Panc1 (cell line): ENCODE measurements around the gene CYP26B1. TPM values are rescaled to one million over a fixed set of nuclear protein-coding genes. Genes with fewer than 3 reads are reported as not detected.

Experiments
- ATAC-seq: fragments of 200-7000 bp; cut with Tn5 transposase; 2 replicates; pipeline ENCODE4 v1.9.1; 2020; ENCODE audit warnings: mild to moderate bottlenecking, moderate library complexity
- BruUV-seq: library from RNA; stranded (reverse); fragments of 400-500 nt; replicated peaks from 2 replicates; lab custom pipeline; 2021; lab: Mats Ljungman, UMichigan
- CTCF ChIA-PET: fragments of 300-600 bp; sonication (Branson Sonifier 250); formaldehyde crosslinking; loops from one replicate; lab custom pipeline; 2022; ENCODE audit warnings: antibody characterized with exemption; lab: Charles Lee
- POLR2A ChIA-PET: fragments of 300-600 bp; sonication (Branson Sonifier 250); formaldehyde crosslinking; loops from one replicate; lab custom pipeline; 2022; ENCODE audit warnings: antibody characterized with exemption; lab: Charles Lee
- DNase-seq: peaks from one replicate; pipeline ENCODE4 v3.0.0-alpha.2; 2010; ENCODE audit warnings: low read depth, low spot score
- H3K27ac ChIP-seq: 2 replicates; pipeline ENCODE4 v1.5.1; 2011; ENCODE audit warnings: mild to moderate bottlenecking, low read length, inconsistent platforms
- H3K27me3 ChIP-seq: fragments of 200-500 bp; sonication (Bioruptor generic); 2 replicates; pipeline ENCODE4 v1.6.0; 2014; ENCODE audit warnings: low read length, inconsistent platforms; ENCODE audit not compliant: control insufficient read depth, insufficient read depth
- H3K36me3 ChIP-seq: fragments of 200-500 bp; sonication (Bioruptor generic); 2 replicates; pipeline ENCODE4 v1.5.1; 2014; ENCODE audit warnings: inconsistent platforms, mild to moderate bottlenecking, low read length, moderate library complexity; ENCODE audit not compliant: control insufficient read depth, insufficient read depth
- H3K4me1 ChIP-seq: 2 replicates; pipeline ENCODE4 v1.5.1; 2011; ENCODE audit warnings: inconsistent platforms, mild to moderate bottlenecking, low read length, moderate library complexity; ENCODE audit not compliant: control insufficient read depth, insufficient read depth
- H3K4me3 ChIP-seq, 2 experiments: 2 replicates each; pipeline ENCODE4 v1.5.1; 2011 to 2012; ENCODE audit warnings: low read depth in 2 of 2, low read length in 2 of 2, mild to moderate bottlenecking in 2 of 2, inconsistent platforms in 1 of 2, moderate library complexity in 1 of 2
- H3K9me3 ChIP-seq: fragments of 200-500 bp; sonication (Bioruptor generic); 2 replicates; pipeline ENCODE4 v1.5.1; 2014; ENCODE audit warnings: low read depth, mild to moderate bottlenecking, inconsistent platforms, low read length, moderate library complexity; ENCODE audit not compliant: control insufficient read depth, insufficient read depth
- CTCF ChIP-seq: fragments of 450-650 bp; IDR thresholded peaks from 2 replicates; pipeline ENCODE4 v1.5.1; 2017; ENCODE audit warnings: mild to moderate bottlenecking
- POLR2AphosphoS5 ChIP-seq: IDR thresholded peaks from 2 replicates; pipeline ENCODE4 v1.6.1; 2012; ENCODE audit warnings: mild to moderate bottlenecking, low read depth, low read length, moderate library complexity
- REST ChIP-seq, 2 experiments: IDR thresholded peaks; 2 replicates each; pipeline ENCODE4 v1.6.1; 2011 to 2012; ENCODE audit warnings: low read depth in 2 of 2, control low read depth in 1 of 2, low read length in 1 of 2, mild to moderate bottlenecking in 1 of 2, moderate library complexity in 1 of 2; ENCODE audit not compliant: insufficient read depth in 1 of 2
- SIN3A ChIP-seq: IDR thresholded peaks from 2 replicates; pipeline ENCODE4 v1.6.1; 2012; ENCODE audit warnings: low read depth, mild to moderate bottlenecking, low read length, moderate library complexity, borderline replicate concordance; ENCODE audit not compliant: insufficient read depth
- TCF7L2 ChIP-seq: IDR thresholded peaks from 2 replicates; pipeline ENCODE4 v1.6.1; 2011; ENCODE audit warnings: mild to moderate bottlenecking, low read depth, low read length, inconsistent platforms
- in situ Hi-C: cut with HindIII; loops from 2 replicates; pipeline ENCODE4 v1.10.0; 2016; ENCODE audit warnings: low sequenced_read_pairs, low pct_unique_long_range_greater_than_20kb
- intact Hi-C: fragments of 100-400 bp; cut with micrococcal nuclease; formaldehyde crosslinking; loops from one replicate; pipeline ENCODE4 v1.10.0; 2022; ENCODE audit not compliant: unreplicated experiment
- total RNA-seq: library from RNA; stranded (reverse); gene quantifications from one replicate; pipeline ENCODE4 v1.2.1, GENCODE V29; 2021; ENCODE audit not compliant: unreplicated experiment

The CYP26B1 gene
- total RNA-seq, 1 experiment from 2014 or later: 12.3 TPM

- in situ Hi-C loops (no loop called here), intact Hi-C loops (no loop called here)
- Histone ChIP-seq H3K36me3 (no peaks in the 10 kb centered on the region), H3K9me3 (no peaks in the 10 kb centered on the region), H3K4me3 (no peak overlapping the region), H3K27me3 (no peaks in the 10 kb centered on the region), H3K4me1 (no peaks in the 10 kb centered on the region), H3K27ac (no peak overlapping the region)
- ChIA-PET CTCF (no interaction called here), POLR2A (no interaction called here)
- TF ChIP-seq CTCF (no peak), REST (IDR thresholded peaks at IDR 0.05; ENCODE audit: insufficient read depth in 1 of 2, low read depth in 2 of 2, low read length in 1 of 2) (no peak), SIN3A (no peak), TCF7L2 (no peak), POLR2AphosphoS5 (no peak)
- DNase-seq: no peak
- ATAC-seq: no peak
- BruUV-seq: no TSS peak
These were observed 16.2 kb downstream of the CYP26B1 start for GRCh38 chr2:72131371-72131891.

GRCh38 chr2:72130659-72131360 is 16.9 kb downstream of the CYP26B1 start:
- no peak overlapping the region for H3K27ac ChIP-seq
- no peak for ATAC-seq
- no peak overlapping the region for H3K4me3 ChIP-seq
- in situ Hi-C loops: no loop called here
- intact Hi-C loops: no loop called here
- no peak for TF ChIP-seq SIN3A
- TF ChIP-seq REST (IDR thresholded peaks at IDR 0.05; ENCODE audit: insufficient read depth in 1 of 2, low read depth in 2 of 2, low read length in 1 of 2): no peak
- no peak for TF ChIP-seq TCF7L2
- TF ChIP-seq POLR2AphosphoS5: no peak
- no peak for TF ChIP-seq CTCF
- H3K36me3 ChIP-seq: no peaks in the 10 kb centered on the region
- H3K27me3 ChIP-seq: no peaks in the 10 kb centered on the region
- no TSS peak for BruUV-seq
- no peak for DNase-seq
- H3K4me1 ChIP-seq: no peaks in the 10 kb centered on the region
- POLR2A ChIA-PET: no interaction called here
- CTCF ChIA-PET: no interaction called here
- H3K9me3 ChIP-seq: no peaks in the 10 kb centered on the region
